Daoy (cell line): ENCODE measurements around the gene PDGFA. TPM values are rescaled to one million over a fixed set of nuclear protein-coding genes. Genes with fewer than 3 reads are reported as not detected.

Experiments
- DNase-seq: peaks from one replicate; pipeline ENCODE4 v3.0.0-alpha.2; 2015; ENCODE audit warnings: low read depth
- total RNA-seq: library from RNA; depleted of rRNA; stranded (reverse); fragments of >200 nt; shearing (Covaris generic); gene quantifications from 2 replicates; pipeline ENCODE4 v1.2.3, GENCODE V29; 2014

The PDGFA gene
- total RNA-seq, 1 experiment from 2014 or later: 23.1 TPM

DNA sequence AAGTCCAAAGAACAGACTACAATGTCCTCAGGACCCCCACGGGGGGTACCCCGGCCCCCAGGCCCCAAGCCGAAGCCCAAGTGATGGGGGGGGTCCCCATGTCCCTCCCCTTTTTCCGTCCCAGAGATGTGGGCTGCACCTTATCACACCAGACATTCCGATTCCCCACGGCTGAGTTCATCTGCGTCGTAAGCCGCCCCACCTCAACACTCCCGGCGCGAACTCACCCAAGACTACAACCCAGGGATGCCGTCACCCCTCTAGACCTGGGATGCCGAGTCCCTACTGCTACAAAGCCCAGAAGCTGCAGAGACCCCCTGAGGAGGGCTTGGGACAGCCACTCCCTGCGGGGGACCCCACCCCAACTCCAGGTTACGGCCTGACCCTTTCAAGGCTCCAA, 14.5 kb downstream of the PDGFA start:
- DNase-seq: no peak

GRCh38 chr7:504221-505111, 15.2 kb downstream of the PDGFA start:
- DNase-seq: no peak

GRCh38 chr7:503575-504111, 16.0 kb downstream of the PDGFA start:
- DNase-seq: no peak

DNA sequence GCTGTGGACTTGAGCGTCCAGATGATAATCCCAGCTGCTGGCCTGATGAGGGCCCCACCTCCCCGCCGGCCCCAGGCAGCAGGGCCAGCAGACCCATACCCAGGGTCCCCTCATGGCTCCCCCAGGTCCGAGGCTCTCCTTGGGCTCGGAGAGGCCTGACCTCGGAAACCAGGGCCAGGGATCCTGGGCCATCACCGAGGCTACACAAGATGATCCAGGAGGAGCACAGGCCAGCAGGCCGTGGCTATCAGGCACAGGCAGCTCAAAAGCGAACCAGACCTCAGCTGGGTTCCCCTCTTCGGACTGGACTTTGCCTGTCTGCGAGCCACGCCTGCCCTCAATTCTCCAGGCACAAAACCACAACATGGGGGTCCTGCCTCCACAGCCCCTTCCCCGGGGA, 17.4 kb downstream of the PDGFA start:
- no peak for DNase-seq

GRCh38 chr7:501526-501925, 18.1 kb downstream of the PDGFA start:
- no peak for DNase-seq

DNA sequence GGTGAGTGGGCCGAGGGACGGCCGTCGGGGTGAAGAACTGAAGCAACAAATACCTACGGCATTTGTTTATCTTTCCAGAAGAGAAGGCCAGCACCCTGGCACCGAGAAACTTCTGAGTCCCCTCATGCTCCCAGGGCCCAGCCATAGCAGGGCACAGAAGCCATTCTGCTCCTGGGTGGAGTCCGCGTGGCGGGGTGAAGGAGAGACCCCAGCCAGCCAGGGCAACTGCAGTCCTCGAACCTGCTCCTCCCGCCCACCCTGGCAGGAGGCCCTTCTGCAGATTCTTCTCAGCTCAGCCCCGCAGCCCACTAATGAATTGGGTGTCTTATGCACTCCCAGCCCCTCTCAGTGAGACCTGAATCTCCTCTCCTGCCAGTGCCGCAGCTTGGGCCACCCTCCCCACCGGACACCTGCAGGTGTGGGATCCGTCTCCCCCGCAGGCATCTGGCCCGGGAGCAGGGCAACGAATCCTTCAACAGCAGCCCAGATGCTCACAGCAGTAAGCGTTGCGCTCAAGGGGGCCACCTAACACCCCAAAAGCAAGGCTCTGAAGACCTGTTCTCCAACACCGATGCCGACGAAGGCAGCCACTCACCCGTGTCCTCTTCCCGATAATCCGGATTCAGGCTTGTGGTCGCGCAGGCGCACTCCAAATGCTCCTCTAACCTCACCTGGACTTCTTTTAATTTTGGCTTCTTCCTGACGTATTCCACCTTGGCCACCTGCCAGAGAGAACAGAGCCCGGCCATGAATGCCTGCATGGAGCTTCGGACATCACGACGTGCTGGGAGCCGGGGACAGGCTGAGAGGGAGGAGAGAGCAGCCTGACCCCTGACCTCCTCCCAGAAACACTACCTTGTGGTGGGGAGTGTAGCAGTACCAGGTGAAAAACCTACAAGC, 18.9 kb downstream of the PDGFA start:
- DNase-seq: no peak

DNA sequence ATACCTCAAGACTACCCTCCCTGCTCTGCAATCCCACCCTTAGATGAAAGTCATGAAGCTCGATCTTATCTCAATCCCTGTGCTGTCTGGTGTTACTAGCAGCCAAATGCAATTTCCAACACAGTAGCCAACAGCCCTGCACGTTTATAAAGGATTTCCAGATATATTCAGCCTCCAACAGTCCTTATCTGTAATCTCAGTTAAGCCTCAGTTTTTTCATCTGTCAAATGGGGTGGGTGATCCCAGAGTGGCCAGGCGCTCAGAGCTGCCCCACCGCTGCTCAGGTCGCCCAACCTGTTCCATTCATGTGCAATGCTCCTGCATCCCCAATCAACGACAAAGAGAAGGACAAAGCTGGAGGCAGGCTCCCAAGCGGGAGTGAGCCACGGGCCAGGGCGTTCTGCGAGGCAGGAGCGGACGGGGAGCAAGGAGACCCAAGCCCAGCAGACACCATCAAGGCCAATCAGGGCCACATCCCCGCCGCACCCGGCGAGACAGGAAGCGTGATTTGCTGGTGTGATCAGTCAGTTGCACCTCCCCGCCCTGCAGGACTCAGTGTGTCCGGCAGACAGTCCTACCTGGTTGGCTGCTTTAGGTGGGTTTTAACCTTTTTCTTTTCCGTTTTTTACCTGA, 19.7 kb downstream of the PDGFA start:
- DNase-seq: no peak

DNA sequence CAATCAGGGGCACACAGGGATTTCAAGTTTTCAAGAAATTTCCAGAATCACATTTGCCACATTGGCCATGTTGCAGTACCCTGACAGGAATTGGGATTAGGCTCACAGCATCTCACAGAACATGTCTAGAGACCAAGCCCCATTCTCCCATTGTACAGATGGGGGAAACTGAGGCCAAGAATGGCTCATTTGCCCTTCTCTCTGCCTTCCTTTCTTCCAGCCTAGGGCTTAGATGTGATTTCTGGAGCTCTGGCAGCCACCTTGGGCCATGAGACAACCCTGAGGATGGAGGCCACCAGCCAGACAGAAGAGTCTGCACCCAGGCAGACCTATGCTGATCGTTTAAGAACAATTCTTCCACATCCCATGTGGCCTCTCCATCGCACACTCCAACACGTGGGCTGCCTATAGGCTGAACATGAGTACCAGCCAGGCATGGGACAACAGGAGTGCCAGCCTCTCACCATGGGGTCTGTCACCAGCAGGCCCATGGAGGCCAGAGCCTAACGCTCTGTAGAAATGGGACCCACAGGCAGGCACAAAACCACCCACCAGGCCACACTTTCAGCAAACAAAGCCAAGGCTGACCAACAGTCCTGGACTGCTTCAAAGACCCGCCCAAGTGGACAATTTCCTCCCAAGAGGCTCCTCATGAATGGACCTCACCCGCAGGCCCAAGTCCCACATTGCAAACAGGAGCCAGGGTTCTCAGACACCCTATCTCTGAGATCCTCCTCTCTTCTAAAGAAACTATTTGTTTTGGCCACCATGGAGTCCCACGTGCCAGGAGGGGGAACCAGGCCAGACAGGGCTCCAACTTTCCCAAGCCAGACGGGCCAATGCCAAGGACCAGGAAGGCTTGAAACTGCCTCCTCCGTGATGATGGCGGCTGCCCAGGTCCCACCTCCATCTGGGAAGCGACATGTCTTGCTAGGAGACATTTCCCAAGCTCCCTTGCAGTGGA, 20.7 kb downstream of the PDGFA start:
- no peak for DNase-seq

- no peak for DNase-seq
Measured at GRCh38 chr7:497946-498655, 21.5 kb downstream of the PDGFA start.

GRCh38 chr7:497346-497745, 22.3 kb downstream of the PDGFA start:
- no peak for DNase-seq

- DNase-seq: no peak
Measured at GRCh38 chr7:496528-497295, 22.9 kb downstream of the PDGFA start.

- no peak for DNase-seq
Measured at GRCh38 chr7:495761-496321, 23.8 kb downstream of the PDGFA start.

GRCh38 chr7:495326-495725, 24.3 kb downstream of the PDGFA start:
- no peak for DNase-seq

DNA sequence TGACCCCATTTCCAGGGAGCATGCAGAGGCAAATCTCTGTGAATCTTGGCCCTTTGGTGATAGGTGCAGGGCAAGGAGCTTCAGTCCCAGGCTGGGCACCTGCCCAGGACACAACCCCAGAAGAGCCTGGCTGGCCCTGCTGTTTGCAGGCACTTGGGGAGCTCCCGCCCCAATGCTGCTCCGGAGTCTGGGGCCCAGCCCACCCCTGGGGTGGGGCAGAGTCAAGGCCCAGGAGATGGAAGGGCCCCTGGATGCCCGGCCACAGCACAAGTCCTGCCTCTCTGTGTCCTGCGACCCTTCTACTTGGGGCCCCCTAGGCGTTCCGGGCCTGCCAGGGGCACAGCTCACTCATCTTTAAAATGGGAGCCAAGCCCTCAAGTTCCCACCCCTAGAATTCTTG, 24.7 kb downstream of the PDGFA start:
- DNase-seq: no peak

DNA sequence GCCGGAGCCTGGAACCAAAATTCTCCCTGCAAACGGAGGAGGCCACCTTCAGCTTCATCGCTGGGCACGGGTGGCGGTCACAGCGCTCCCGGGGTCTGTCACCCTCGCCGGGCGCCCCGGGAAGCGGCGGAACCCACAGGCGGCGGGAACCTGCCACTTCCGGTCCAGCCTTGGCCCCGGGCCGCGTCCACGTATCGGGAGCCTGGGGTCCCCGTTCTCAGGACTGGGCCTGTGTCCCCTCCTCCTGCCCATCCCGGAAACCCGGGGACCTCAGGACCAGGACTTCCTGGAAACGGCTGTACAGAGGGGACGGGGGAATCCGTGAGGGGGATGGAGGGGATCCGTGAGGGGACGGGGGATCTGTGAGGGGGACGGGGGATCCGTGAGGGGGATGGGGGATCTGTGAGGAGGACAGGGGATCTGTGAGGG, 25.4 kb downstream of the PDGFA start:
- DNase-seq: no peak

DNA sequence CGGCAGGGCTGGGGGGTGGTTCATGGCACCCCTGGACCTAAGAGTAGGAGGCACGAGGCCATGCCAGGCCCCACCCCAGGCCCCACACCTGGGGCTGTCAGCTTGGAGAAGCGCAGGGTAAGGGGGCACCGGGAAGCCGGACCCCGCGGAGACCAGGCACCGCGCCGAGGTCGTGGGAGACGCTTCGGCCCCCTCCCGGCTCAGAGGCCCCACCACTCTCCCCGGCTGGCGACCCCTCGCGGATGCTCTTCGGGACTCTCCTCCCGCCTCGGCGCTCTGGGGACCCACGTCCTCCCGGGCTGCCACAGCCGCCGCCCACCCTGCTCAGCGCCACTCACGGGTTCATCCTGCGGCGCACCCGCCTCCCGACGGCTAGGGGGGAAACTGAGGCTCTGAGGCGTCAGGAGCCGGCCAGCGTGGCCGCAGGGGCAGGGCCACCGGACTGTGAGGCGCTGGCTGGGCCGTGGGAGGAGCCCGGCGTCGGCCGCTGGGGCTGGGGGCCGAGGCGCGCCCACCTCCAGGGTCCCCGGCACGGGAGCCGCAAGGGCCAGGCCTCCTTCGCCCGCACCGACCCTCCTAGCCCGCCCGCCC, 25.9 kb downstream of the PDGFA start:
- DNase-seq: no peak

DNA sequence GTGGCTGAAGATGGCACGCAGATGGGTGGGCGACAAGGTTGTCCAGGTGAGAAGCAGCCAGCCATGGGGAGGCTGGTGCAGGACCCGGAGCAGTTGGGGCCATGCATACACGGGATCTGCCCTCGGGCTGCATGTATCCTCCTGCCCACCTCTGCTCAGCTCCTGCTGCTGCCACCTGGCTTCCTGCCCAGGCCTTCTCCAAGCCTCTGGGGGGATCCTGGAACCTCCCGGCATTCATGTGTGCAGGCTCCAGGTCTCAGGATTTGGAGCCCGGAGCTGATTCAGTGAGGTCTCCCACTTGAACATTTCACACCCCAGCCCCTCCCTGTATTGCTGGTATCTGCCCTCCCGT, 27.0 kb downstream of the PDGFA start:
- no peak for DNase-seq

DNA sequence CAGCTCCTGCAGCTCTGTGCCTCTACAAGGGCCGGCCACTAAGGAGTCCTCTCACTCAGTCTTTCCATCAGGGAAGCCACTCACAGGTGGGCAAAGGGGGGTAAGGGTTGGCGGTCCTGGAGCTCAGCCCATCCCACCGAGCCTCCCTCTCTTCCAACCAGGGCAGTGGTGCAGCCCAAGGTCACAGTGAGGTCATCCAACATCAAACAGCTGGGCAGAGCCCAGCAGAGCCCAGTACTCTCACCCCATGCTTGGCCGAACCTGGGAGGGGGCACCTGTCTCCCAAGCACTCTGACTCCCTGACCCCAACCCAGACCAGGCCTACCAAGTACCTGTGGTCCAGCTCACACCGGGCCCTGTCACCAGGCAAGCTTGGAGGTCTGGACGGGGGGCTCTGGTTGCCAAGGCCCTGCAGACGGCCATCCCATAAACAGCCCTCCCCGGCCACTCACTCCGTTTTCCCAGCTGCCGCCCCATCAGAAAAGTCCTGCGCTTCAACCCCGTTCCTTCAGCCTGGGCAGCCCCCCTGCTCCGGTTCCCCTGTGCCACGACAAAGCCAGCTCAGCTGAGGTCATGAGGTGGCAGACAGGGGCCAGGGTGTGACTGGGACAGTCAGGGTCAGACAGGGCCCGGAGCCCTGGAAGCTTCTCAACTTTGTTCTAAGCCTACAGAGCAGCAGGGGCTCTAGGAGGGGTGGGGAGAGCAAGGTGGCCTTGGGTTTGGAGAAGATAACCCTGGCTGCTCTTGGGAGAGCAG, 27.5 kb downstream of the PDGFA start:
- DNase-seq: no peak
